ENCODE measurements around the gene ADAM22. TPM values are rescaled to one million over a fixed set of nuclear protein-coding genes. Genes with fewer than 3 reads are reported as not detected.

ADAM22 gene
- total RNA-seq, 1 experiment from 2014 or later = 10.0 TPM

- no peak for DNase-seq (ENCODE audit: low read depth, low spot score)
- CTCF ChIA-PET = no interaction called here
- intact Hi-C loops (cut with micrococcal nuclease) = no loop called here
- Histone ChIP-seq H4K20me1 (ENCODE audit: insufficient read depth) (no peaks in the 10 kb centered on the region), H3K4me1 (ENCODE audit: control insufficient read depth in 1 of 2, insufficient read depth in 2 of 2, low read length in 2 of 2) (no peaks in the 10 kb centered on the region), H3K36me3 (ENCODE audit: control insufficient read depth in 1 of 2, insufficient read depth in 2 of 2, low read length in 2 of 2) (peaks cover 11 to 12% of the 10 kb centered on the region in 2 experiments; a peak in 2 of 4 replicates), H3K9ac (ENCODE audit: low read length) (no peak overlapping the region), H3K4me3 (replicated peaks in 1 of 2; ENCODE audit: low read depth in 1 of 2, low read length in 2 of 2) (no peak overlapping the region), H2AFZ (ENCODE audit: low read depth, low read length, poor library complexity, severe bottlenecking) (no peak overlapping the region), H3K9me3 (ENCODE audit: control insufficient read depth in 1 of 2, insufficient read depth in 1 of 2, low read depth in 1 of 2, low read length in 2 of 2) (no peaks in the 10 kb centered on the region), H3K27me3 (ENCODE audit: insufficient read depth, low read length) (no peaks in the 10 kb centered on the region), H3K9me2 (ENCODE audit: insufficient read depth) (no peaks in the 10 kb centered on the region), H3K4me2 (ENCODE audit: low read length) (no peak overlapping the region), H3K27ac (ENCODE audit: low read depth, low read length) (no peak overlapping the region), H3K79me2 (ENCODE audit: insufficient read depth, low read length) (no peaks in the 10 kb centered on the region)
- RAD21 ChIA-PET (ENCODE audit: low non-redundant PET in 1 of 2, low total read pairs in 2 of 2, uncharacterized antibody in 2 of 2, unreplicated experiment in 2 of 2) = no interaction called here
- TF ChIP-seq POLR2AphosphoS5 (IDR thresholded peaks at IDR 0.05; ENCODE audit: low read depth, low read length) = no peak
- no peak for TF ChIP-seq REST (IDR thresholded peaks at IDR 0.05; ENCODE audit: low read depth)
- no peak for TF ChIP-seq ZFX (IDR thresholded peaks at IDR 0.05)
- TF ChIP-seq CBX3 (IDR thresholded peaks at IDR 0.05; ENCODE audit: low read depth) = no peak
- TF ChIP-seq POLR2A (IDR thresholded peaks at IDR 0.05; ENCODE audit: borderline replicate concordance, extremely low read depth, insufficient read depth, insufficient read length) = no peak
- TF ChIP-seq ZNF274 (IDR thresholded peaks at IDR 0.05; ENCODE audit: low read depth, low read length) = no peak
- TF ChIP-seq CTCF (IDR thresholded peaks at IDR 0.05 in 2 of 3, conservative IDR thresholded peaks at IDR 0.05 in 1 of 3; ENCODE audit: borderline replicate concordance in 1 of 3, insufficient read depth in 1 of 3, low read depth in 2 of 3, low read length in 2 of 3) = no peak
- TF ChIP-seq EGR1 (IDR thresholded peaks at IDR 0.05; ENCODE audit: low read depth) = no peak
- no peak for TF ChIP-seq SIN3A (IDR thresholded peaks at IDR 0.05; ENCODE audit: low read depth)
- TF ChIP-seq ZBTB33 (IDR thresholded peaks at IDR 0.05; ENCODE audit: extremely low read depth, insufficient replicate concordance, low read length) = no peak
- BruUV-seq (replicated peaks) = no TSS peak
- no peak for ATAC-seq
- POLR2A ChIA-PET = interaction anchor here (1.5 kb wide), 1 partner anchor 18 kb away, joined by 3 read pairs; no protein-coding TSS in a partner anchor
Observed at GRCh38 chr7:88202799-88203198, 268.7 kb downstream of the ADAM22 start.
